Measurements from ENCODE around the gene DUSP9. TPM values are rescaled to one million over a fixed set of nuclear protein-coding genes. Genes with fewer than 3 reads are reported as not detected.
"Not testable (repeated sequence)": the region's sequence is repeated elsewhere in the genome, so short reads cannot be mapped to it uniquely, and the experiment has no call there.

The DUSP9 gene, protein sequence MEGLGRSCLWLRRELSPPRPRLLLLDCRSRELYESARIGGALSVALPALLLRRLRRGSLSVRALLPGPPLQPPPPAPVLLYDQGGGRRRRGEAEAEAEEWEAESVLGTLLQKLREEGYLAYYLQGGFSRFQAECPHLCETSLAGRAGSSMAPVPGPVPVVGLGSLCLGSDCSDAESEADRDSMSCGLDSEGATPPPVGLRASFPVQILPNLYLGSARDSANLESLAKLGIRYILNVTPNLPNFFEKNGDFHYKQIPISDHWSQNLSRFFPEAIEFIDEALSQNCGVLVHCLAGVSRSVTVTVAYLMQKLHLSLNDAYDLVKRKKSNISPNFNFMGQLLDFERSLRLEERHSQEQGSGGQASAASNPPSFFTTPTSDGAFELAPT
- under 0.01 and 0.13 TPM in 2 replicates for total RNA-seq

DNA sequence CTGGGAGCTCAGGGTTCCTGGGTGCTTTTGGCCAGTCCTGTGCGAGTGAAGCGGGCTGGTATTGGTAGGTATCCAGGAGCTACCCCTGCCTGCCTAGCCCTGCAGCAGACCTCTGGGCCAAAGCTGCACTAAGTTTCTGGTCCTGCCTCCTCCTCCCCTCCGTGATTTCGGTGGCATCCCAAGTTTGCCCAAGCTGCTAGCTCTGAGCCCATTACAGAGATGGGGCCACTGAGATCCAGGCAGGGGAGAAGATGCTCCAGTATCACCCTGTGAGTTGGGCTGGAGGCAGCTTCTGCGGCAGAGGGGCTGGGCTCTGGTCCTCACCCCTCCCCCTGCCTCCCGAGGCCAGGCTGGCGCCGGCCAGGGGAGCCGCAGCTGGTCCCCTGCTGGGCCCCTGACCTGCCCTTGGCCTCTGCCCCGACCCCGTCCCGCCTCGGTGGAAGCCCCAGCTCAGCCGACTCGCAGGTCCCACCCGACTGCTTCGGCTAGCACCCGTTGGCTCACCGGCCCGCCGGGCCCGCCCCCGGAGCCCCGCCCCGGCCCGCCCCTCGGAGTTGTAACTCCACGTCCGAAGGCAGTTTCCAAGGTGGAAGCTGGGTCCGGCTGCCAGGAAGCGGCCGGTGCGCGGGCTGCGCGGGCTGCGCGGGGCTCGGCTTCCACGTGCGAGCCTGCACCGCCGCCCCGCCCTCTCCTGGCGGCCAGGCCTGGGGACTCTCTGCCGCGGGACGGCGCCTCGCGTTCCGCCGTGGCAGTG is at the start of gene DUSP9:
Gene DUSP9 (plus strand): TSS at position 584 of the 754 bp plus-strand sequence. CDS start 751 bp downstream, outside the sequence.
- DNase-seq (ENCODE audit: low read depth in 2 of 2) = peak in 1 of 2 donors; percentile 37

DNA sequence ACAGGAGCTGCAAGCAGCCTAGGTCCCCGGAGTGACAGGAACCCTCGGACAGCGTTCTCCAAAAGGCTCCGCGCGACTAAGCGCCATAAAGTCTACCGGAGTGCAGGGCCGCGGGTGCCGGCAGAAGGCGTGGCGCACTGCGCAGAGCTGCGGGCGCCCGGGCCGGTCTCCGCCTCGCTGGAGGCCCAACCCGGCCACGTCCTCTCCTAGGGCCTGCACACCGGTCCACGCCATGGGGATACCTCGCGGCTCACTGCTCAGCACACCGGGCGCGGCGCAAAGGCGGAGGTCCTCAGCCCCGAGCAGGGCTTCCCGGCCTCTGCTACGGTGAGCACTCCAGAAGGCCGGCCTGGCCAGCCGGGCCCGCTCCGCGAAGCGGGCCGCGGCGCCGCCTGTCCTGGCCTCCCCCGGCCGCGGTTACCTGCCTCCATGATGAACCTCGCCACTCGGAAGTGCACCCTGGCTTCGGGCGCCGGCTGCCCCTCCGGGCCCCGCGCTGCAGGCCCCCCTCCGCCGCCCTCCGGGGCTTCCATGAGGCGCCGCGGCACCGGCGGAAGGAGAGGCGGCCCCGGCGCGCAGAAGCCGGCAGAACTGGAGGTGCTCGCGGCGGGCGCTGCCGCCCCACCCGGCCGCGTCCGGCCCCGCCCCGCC is 48.3 kb upstream of the DUSP9 start, which contains the start of gene CCNQ:
Gene CCNQ (minus strand): TSS at position 599 of the 651 bp plus-strand sequence. CDS start 66 bp downstream, at position 533.
- DNase-seq (ENCODE audit: low read depth in 2 of 2) = peak in 1 of 2 donors; percentile 38

DNA sequence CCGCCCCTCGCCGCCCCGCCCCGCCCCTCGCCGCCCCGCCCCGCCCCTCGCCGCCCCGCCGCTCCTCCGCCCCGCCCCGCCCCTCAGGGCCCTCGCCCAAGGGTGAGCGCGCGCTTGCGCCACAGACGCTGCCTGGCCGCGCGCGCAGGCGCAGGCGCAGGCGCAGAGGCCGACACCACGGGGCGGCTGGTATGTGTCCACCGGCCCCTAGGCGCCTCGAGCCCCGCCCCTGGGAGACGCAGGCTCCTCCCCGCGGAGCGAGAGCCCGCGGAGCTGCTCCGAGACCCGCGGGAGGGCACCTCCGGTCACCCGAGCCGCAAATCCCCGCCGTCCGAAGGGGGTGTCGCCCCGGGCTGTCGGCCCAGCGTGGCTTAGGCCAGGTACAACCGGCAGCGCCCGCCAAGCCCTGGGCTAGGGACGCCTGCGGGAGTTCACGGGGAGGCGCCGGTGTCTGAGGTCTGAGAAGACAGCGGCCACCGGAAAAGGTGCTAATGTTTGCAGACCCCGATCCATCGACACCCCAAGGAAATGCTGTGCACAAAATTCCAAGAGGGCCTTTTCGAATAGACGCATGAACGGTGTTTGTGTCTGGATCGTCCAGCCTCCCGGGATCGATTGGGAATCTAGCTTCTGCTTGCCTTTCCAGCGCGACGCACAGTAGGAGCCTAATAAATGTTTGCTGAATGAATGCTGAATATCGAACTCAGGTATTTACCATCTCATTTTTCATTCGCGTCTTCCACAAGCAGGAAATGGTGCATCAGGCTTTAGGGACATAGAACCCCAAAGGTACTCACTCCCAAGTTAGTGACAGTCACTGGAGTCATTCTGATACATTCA is 47.6 kb upstream of the DUSP9 start:
- DNase-seq (ENCODE audit: low read depth in 2 of 2) = peak; percentile 64 to 86

DNA sequence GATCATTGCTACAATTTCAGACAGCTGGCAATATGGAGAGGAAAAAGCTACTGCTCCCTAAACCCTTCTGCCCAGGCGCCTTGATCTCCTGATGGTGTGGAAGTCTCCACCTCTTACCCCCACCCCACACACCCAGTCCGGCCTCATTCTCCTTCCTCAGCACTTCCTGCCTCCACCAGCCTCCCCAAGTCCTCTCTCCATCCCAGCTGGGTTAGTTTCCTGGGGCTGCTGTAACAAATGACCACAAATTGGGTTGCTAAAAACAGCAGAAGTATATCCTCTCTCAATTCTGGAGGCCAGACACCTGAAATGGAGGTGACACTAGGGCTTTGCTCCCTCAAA is 47.0 kb upstream of the DUSP9 start:
- DNase-seq (ENCODE audit: low read depth in 2 of 2) = no peak

DNA sequence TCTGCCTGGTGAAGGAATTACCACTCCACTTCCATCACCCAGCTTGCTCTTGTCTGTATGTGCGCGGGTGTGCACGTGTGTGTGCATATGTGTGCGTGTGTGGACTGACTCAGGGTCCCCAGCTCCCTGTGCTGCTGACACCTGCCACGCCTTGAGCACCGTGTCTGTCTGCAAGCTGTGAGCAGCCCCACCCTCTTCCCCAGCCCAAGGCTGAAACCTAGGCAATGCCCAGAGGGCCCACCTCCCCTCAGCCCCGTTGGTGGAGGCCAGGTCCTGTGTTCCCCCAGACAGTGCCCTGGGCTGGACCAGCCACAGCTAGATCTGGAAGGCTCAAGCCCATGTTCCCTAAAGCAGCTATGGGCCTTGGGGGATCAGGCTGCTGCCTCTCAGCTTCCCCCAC is 46.1 kb upstream of the DUSP9 start:
- no peak for DNase-seq (ENCODE audit: low read depth in 2 of 2)

DNA sequence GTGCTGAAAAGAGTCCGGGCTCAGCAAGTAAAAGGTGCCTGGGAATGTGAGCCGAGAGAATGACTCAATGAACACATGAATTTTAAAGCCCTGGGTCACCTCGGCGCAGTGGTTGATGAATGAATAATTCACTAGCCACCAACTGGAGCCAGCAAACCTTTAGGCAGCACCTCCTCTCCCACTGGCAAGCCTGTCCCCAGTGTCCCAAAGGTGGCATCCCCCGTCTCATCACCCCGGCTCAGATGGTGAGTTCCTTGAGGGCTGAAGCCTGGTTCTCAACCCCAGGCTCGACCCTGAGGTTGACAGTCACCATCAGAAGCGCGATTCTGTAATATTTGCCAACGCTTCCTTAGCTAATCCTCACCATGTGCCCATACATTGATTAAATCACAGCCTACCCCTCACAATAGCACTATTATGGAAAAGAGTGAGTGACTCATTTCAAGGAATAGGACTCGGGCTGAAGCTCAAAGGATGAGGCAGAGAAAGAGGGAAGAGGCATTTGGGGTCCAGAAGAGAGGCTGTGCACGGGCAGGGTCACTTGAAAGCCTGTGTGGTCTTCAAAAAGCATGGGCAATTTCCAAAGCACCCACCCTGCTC is 45.4 kb upstream of the DUSP9 start:
- DNase-seq (ENCODE audit: low read depth in 2 of 2) = no peak

DNA sequence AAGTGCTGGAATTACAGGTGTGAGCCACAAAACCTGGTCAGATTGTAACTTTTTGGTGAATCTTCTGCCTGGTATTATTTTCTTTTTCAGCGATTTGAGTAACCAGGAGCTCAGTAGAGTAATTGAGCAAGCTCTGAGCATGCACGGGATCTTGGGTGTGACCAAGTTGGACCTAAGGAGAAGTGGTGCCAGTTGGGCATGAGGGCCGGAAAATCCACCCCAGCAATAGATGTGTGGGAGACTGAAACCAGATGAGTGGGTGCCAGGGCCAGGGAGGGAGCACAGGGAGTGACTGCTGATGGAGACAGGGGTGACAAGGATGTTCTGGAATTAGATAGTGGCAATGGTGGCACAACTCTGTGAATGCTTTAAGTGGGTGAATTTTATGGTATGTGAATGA is 44.4 kb upstream of the DUSP9 start:
- no peak for DNase-seq (ENCODE audit: low read depth in 2 of 2)

DNA sequence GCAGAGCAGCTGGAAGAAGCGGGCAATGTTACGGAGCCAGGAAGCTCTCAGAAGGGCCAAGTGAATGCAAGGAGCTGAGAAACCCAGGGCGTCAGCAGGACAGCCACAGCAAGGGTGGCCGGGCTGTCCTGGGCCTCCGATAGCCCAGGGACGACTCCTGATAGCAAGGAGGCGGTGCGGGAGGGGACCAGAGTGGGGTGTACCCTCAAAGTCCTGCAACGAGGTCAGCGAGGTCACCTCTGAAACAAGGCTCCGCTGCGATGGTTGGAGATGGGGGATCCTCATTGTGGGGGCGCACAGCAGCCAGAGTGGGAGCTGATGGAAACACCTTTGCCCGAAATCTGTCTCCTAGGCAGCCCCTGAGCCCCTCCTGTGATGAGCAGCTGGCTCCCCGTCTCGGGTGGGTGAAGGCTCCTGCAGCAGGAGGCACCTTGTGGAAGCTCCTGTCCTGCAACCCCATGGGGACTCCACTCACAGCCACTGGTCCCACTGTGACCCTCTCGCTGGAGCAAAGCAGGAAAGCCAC is 43.8 kb upstream of the DUSP9 start:
- no peak for DNase-seq (ENCODE audit: low read depth in 2 of 2)

DNA sequence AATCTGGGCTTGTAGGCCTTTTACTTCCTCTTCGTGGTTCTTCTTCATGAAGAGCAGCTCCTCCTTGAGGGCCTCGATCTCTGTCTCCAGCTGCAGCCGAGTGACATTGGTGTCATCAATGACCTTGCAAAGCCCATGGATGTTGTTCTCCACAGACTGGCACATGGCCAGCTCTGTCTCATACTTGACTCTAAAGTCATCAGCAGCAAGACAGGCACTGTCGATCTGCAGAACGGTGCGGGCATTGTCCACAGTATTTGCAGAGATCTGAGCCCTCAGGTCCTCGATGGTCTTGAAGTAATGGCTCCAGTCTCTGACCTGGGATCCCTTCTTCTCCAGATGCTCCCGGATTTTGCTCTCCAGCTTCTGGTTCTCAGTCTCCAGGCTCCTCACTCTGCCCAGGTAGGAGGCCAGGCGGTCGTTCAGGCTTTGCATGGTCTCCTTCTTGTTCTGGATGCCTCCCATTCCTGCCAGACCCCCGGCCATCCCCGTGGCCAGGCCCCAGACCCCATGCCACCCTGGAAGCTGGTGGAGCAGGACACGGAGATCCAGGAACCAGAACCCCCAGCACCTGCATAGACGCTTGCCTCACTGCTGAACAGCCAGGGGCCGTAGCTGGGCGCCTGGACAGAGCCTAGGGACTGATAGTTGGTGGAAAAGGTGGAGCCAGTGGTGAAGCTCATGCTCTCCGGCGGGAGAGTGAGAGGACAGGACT is 42.2 kb upstream of the DUSP9 start:
- not testable (repeated sequence) for DNase-seq (ENCODE audit: low read depth in 2 of 2)

DNA sequence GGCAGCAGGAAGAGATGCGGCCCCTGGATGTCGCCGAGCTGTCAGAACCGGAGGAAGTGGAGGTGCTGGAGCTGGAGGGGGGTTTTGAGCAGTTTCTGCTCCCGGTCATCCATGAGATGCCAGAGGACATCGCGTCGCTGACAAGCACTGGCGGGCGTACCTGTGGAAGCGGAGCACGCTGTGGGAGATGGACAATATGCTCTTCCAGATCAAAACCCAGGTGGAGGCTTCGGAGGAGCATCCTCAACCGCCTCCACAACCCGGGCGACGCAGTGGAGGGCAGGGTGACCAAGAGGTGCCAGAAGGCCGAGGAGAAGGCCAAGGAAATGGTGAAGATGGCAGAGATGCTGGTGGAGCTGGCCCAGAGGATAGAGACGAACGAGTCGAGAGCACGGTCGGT is 40.5 kb upstream of the DUSP9 start:
- no peak for DNase-seq (ENCODE audit: low read depth in 2 of 2)

DNA sequence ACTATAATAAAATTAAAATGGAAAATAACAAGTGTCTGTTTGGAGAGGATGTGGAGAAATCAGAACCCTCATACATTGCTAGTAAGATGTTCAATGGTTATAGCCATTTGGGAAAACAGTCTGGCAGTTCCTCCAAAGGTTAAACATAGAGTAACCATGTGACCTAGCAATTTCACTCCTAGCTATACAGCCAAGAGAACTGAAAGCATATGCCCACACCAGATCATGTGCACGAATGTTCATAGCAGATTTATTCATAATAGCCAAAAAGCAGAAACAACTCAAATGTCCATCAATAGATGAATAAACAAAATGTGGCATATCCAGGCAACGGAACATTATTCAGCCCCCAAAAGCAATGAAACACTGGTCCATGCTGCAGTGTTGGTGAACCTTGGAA is 38.6 kb upstream of the DUSP9 start:
- DNase-seq (ENCODE audit: low read depth in 2 of 2) = no peak

DNA sequence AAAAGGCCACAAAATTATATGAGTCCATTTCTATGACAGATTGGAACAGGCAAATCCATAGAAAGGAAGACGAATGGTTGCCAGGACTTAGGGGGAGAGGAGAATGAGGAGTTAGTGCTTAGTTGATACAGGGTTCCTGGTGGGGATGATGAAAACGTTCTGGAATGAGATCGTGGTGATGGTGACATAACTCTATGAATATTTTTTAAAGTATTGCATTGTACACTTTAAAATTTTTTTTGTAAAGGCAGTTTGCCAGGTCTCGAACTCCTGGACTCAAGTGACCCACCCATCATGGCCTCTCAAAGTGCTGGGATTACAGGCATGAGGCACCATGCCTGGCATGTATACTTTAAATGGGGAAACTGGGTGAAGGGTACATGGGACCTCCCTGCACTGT is 38.2 kb upstream of the DUSP9 start:
- DNase-seq (ENCODE audit: low read depth in 2 of 2) = no peak

DNA sequence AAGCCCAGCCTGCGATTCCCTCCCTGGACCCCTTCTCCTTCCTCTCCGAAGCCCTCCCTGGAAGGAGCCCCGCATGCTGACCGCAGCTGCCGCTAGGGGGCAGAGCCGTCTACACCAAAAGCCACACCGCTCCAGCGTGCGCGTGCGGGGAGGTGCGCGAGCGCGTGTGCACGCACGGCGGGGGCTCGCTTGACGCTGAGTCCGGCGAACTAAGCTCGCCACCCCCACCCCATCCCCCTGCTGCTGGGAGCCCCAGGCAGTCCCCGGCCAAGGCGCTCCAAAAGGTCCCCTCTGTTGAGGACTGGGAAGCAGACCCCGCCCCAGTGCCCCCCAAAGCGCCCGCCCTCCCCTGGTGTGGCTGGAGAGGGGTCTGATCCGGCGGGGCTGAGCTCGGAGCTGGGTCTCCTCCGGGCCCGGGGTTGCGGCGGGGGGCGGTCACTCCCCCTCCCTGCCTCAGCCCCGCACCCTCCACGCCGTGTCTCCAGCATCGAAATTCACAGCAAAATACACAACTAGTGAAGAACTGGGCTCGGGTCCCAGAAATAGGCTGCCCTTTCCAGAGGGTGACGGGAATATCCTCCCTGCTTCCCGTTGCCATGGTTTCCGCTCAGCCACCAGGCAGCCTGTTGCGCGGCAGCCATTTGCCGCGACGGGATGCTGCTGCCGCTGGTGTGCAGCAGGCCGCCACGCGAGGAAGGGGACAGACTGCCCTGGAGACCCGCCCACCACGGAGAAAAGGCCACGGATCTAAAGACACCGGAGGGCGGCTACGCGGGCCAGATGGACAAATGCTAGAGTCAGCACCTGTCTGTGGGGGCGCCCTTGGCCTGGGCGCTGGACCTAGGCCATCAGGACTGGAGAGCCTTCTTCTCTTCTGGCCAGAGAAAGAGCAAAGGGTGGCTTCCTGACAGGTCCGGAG is 36.8 kb upstream of the DUSP9 start:
- DNase-seq (ENCODE audit: low read depth in 2 of 2) = peak; percentile 41 to 66

DNA sequence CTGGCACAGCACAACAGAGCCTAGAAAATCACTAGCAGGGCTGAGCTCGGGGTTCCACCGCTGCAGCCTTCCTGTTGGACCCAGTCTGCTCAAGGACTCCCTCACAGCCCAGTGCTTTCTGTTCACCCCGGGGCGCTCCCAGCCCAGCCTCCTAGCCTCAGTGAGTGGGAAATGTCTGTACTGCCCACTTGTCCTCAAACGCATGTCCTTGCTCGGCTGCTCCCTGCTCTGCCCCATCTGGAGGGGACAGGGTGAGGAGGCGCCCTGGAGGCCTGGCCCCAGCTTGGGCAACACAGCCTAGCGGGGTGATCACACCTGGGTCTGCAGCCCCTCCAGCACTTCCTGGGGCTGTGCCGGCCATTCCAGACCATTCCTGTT is 36.2 kb upstream of the DUSP9 start:
- no peak for DNase-seq (ENCODE audit: low read depth in 2 of 2)

DNA sequence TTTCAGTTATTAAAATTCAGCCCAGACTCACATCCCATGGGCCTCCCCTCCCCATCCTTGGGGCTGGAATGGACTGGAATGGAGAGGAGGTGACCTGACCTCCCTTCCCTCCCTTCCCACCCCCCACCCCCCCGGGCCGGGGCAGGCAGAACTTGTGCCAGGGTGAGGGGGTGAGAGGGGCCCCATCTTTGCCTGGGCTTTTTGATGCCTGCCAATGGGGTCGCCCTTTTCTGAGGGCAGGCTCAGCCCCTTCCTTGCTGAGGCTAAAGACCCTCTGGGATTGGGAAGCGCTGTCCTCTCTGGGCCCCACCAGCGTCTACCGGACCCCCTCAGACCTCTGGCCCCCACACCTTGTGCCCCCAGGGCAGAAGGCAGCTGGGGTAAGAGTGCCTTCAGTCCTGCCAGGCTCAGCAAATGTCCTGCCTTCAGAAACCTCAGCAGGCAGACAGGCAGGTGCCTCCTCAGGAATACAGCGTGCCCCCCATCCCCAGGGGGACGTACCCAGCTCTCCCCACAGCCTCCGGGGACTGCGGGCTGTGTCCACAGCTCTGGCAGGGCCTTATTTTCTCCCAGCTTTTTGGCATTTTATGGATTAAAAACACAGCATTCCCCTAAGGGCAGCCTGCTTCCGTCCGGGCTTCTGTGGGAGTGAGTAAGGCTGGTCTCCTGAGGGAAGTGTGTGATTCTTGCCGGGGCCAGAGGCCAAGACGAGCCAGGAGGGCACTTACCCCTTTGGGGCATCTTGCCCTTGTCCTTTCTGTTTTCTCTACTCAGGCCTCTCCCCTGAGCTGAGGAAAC is 35.5 kb upstream of the DUSP9 start:
- no peak for DNase-seq (ENCODE audit: low read depth in 2 of 2)

DNA sequence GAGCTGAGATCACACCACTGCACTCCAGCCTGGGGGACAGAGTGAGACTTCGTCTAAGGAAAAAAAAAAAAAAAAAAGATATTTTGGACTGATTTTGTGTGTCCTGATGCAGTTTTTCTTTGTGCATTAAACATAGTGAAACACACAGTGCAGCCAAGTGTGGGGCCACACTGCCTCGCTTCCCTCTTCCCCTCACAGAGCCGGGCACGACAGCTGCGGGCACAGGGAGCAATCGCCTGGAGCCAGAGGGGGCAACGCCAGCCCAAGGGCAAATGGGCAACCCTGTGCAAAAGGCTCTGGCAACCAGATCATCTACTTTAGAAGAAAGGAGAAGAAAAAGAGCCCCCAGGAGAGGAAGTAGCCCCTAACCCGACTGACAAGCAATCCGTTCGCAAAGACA is 34.6 kb upstream of the DUSP9 start:
- no peak for DNase-seq (ENCODE audit: low read depth in 2 of 2)

DNA sequence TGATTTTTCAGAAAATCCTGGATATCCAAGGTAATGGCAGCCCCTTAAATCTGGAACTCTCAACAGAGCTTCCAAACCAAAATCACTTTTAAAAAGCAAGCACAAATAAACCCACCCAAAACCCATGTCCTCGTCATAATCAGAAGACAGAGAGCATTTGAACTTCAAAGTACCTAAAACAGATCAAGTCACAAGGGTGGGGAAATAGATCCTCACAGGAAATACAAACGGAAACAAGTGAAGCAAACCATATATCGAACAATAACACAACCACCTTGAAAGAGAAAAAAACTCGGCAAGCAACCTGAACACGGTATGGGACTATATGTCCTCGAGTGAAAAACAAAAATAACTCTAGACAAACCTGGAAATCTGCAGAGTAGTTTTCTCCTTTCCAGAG is 32.2 kb upstream of the DUSP9 start:
- no peak for DNase-seq (ENCODE audit: low read depth in 2 of 2)

DNA sequence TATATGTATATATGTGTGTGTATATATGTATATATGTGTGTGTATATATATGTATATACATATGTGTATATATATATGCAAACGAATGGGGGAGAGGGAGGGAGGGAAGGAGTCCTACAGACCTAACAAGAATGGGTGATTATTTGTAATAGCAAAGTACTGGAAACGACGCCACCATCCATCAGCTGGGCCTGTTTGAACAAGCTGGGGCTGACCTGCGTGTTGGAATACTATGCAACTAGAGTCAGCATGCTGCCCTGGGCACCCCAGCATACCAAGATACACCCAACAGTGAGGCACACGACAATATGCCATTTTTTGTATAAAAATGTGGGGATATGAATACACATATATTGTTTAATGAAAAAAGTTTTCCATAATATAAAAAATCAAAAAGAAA is 26.4 kb upstream of the DUSP9 start:
- DNase-seq (ENCODE audit: low read depth in 2 of 2) = no peak
